Neuronal stem cell (in vitro differentiated cells): Measurements from ENCODE around the gene UBE2J2.

ENCODE experiments used
- DNase-seq: peaks from one replicate; pipeline ENCODE4 v3.0.0-alpha.2; 2013; ENCODE audit warnings: low spot score
- H2AFZ ChIP-seq: one replicate; pipeline ENCODE4 v1.6.1; 2013; ENCODE audit warnings: mild to moderate bottlenecking, low read length, inconsistent platforms
- H2AK5ac ChIP-seq: 2 replicates; pipeline ENCODE4 v1.6.1; 2013; ENCODE audit warnings: low read depth, mild to moderate bottlenecking, inconsistent platforms, low read length, moderate library complexity, mixed read lengths
- H2BK120ac ChIP-seq: 2 replicates; pipeline ENCODE4 v1.6.1; 2013; ENCODE audit warnings: low read depth, mild to moderate bottlenecking, inconsistent platforms, low read length, moderate library complexity, mixed read lengths
- H2BK12ac ChIP-seq: one replicate; pipeline ENCODE4 v1.6.1; 2013; ENCODE audit warnings: low read length, inconsistent platforms
- H2BK15ac ChIP-seq: 2 replicates; pipeline ENCODE4 v1.6.1; 2013; ENCODE audit warnings: mild to moderate bottlenecking, low read length, inconsistent platforms, mixed read lengths
- H2BK5ac ChIP-seq: one replicate; pipeline ENCODE4 v1.6.1; 2013; ENCODE audit warnings: inconsistent platforms, mild to moderate bottlenecking, low read length, moderate library complexity
- H3K14ac ChIP-seq: one replicate; pipeline ENCODE4 v1.6.1; 2013; ENCODE audit warnings: low read length, inconsistent platforms
- H3K18ac ChIP-seq: 2 replicates; pipeline ENCODE4 v1.6.1; 2013; ENCODE audit warnings: low read length, inconsistent platforms
- H3K23ac ChIP-seq: 2 replicates; pipeline ENCODE4 v1.6.1; 2013; ENCODE audit warnings: low read depth, mild to moderate bottlenecking, mixed read lengths, low read length, inconsistent platforms; ENCODE audit not compliant: poor library complexity
- H3K27ac ChIP-seq: replicated peaks from 3 replicates; pipeline ENCODE4 v1.5.1; 2013; ENCODE audit warnings: low read length, inconsistent platforms
- H3K27me3 ChIP-seq, 3 experiments: 2 replicates each; pipeline ENCODE4 v1.6.1; 2013; ENCODE audit warnings: low read length in 3 of 3, mild to moderate bottlenecking in 2 of 3, inconsistent platforms in 1 of 3, low read depth in 1 of 3, mixed read lengths in 1 of 3, moderate library complexity in 1 of 3; ENCODE audit not compliant: control insufficient read depth in 3 of 3, insufficient read depth in 3 of 3
- H3K36me3 ChIP-seq, 2 donors: replicated peaks in 1 of 2; 2 replicates each; pipeline ENCODE4 v1.6.1; 2013; ENCODE audit warnings: low read length in 2 of 2; ENCODE audit not compliant: control insufficient read depth in 2 of 2, insufficient read depth in 2 of 2
- H3K4ac ChIP-seq: 2 replicates; pipeline ENCODE4 v1.6.1; 2013; ENCODE audit warnings: inconsistent platforms, mild to moderate bottlenecking, low read length, moderate library complexity
- H3K4me1 ChIP-seq, 2 donors: 1 replicate in 1 of 2; 2 replicates in 1 of 2; pipeline ENCODE4 v1.6.1; 2013; ENCODE audit warnings: low read length in 2 of 2, low read depth in 1 of 2; ENCODE audit not compliant: control insufficient read depth in 2 of 2, insufficient read depth in 1 of 2
- H3K4me2 ChIP-seq: one replicate; pipeline ENCODE4 v1.6.1; 2013; ENCODE audit warnings: mild to moderate bottlenecking, low read length, inconsistent platforms; ENCODE audit not compliant: insufficient read depth, poor library complexity, severe bottlenecking
- H3K4me3 ChIP-seq, 2 donors: 2 replicates each; pipeline ENCODE4 v1.5.1; 2013; ENCODE audit warnings: low read length in 2 of 2, mild to moderate bottlenecking in 2 of 2, inconsistent platforms in 1 of 2, moderate library complexity in 1 of 2
- H3K79me1 ChIP-seq: one replicate; pipeline ENCODE4 v1.6.1; 2013; ENCODE audit warnings: low read depth, mild to moderate bottlenecking, inconsistent platforms, low read length, moderate library complexity
- H3K9ac ChIP-seq: one replicate; pipeline ENCODE4 v1.6.1; 2013; ENCODE audit warnings: mild to moderate bottlenecking, low read depth, low read length, inconsistent platforms; ENCODE audit not compliant: poor library complexity
- H3K9me3 ChIP-seq, 2 donors: replicated peaks in 1 of 2; 2 replicates each; pipeline versions ENCODE3 to v1.6.1; 2013; ENCODE audit warnings: low read length in 2 of 2, mild to moderate bottlenecking in 2 of 2, inconsistent platforms in 1 of 2, low read depth in 1 of 2, mixed read lengths in 1 of 2, moderate library complexity in 1 of 2; ENCODE audit not compliant: control insufficient read depth in 2 of 2, insufficient read depth in 1 of 2
- H4K8ac ChIP-seq: one replicate; pipeline ENCODE4 v1.6.1; 2013; ENCODE audit warnings: low read depth, mild to moderate bottlenecking, inconsistent platforms, low read length, moderate library complexity
- H4K91ac ChIP-seq: one replicate; pipeline ENCODE4 v1.6.1; 2013; ENCODE audit warnings: low read length, low read depth, mild to moderate bottlenecking, inconsistent platforms; ENCODE audit not compliant: poor library complexity
- WGBS, 2 donors: extraction: QIAGEN DNeasy Blood & Tissue Kit; methylation state at CpG; one replicate each; pipeline ENCODE4 v1.1.7; 2013; ENCODE audit warnings: missing lambda C conversion rate in 2 of 2, mixed read lengths in 1 of 2; ENCODE audit not compliant: insufficient read length in 2 of 2, insufficient replicate concordance in 1 of 2; ENCODE audit errors: extremely low coverage in 2 of 2; 5-methylcytosine and 5-hydroxymethylcytosine counted together

The UBE2J2 gene

DNA sequence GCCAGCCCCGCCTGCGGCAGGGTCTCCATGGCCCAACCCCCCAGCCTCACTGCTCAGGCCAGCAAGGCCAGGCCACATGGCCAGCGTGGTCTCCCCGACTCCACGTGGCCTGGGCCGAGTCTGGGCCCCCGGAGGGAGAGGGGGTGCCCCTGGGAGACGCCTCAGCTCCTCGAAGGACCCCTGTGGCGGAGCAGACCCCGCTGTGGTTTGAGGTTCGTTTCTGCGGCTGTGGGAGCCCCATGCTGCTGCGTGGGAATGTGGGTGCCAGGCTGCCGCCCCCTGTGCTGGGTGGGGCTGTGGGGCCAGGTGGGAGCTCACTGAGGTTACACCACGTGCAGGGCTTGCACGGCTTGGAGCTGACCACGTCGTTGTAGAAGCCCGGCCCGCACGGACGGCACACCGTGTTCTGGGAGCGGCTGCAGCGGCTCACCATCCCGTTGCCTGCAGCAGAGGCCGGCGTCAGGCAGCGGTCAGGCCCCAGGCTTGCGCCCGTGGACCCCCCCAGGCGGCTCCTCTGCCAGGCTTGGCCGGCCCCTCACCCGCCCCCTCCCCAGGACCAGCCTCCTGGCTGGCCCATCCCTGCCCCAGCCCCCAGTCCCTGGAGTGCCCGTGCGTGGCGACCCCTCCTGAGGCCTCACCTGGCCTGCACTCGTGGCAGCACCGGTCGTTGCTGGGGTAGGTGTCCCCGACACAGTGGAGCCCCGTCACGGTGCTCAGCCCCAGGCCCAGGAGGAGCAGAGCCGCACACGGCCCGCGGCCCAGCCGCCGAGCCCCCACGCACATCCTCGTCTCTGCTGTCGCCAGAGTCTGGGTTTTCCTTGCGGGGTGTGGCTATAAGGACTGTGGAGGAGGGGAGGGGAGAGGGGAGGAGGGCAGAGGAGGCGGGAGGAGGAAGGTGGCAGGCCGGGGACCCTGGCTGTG is 60.0 kb downstream of the UBE2J2 start, which contains the start of gene TNFRSF4:
TSS of gene TNFRSF4 (minus strand) at position 809 of the 921 bp plus-strand sequence. CDS start at position 783, 26 bp downstream.
- Histone ChIP-seq H3K36me3 (peaks cover 7 to 28% of the 10 kb centered on the region in 2 donors), H3K4me1 (no peaks in the 10 kb centered on the region), H3K27me3 (peaks cover 0 to 3% (median 0%) of the 10 kb centered on the region in 3 experiments), H3K9me3 (no peaks in the 10 kb centered on the region), H2AFZ (no peak within 1 kb of the TSS), H4K8ac (no peak within 1 kb of the TSS), H2AK5ac (peak within 1 kb of the TSS; percentile 94), H3K4ac (no peak within 1 kb of the TSS), H2BK120ac (no peak within 1 kb of the TSS), H3K9ac (no peak within 1 kb of the TSS), H2BK15ac (peak within 1 kb of the TSS; percentile 49), H3K18ac (peak within 1 kb of the TSS; percentile 71), H3K14ac (peak within 1 kb of the TSS; percentile 31), H3K4me2 (no peak within 1 kb of the TSS), H3K4me3 (no peak within 1 kb of the TSS), H3K23ac (peak within 1 kb of the TSS; percentile 73), H3K79me1 (peaks cover 1% of the 10 kb centered on the region), H2BK5ac (peak within 1 kb of the TSS; percentile 75), H3K27ac (no peak within 1 kb of the TSS), H2BK12ac (peak within 1 kb of the TSS; percentile 41), H4K91ac (no peak within 1 kb of the TSS)
- no CpG with 5 or more reads among the region's 56 CpGs for WGBS, 2 donors
- DNase-seq = no peak

DNA sequence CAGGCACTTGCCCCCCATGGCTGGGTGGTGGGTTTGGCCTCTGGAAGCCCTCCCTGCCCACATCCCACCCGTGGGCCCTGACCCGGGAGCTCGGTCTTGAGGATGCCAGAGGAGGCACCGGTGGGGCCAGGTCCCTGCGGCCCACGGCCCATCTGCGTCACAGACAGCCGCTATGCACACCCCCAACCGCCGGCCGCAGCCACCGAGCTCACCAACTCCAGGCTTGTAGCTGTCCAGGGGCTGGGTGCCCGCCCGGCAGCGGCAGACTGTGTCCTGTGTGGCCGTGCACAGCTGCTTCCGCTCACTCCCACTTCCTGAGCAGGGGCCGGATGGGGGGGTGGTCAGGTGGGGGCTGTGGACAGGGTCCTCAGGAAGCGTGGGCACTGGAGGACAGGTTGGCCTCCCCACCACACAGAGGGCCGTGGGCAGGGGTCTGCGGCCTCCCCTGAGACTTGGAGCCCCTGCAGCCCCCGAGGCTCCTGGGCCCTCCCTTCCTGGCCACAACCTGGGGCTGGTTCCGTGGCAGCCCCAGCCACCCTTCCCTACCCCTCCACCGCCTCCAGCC is 60.8 kb downstream of the UBE2J2 start:
- Histone ChIP-seq H2AK5ac (peak overlapping the region; percentile 94), H2BK12ac (peak overlapping the region; percentile 58), H3K9ac (no peak overlapping the region), H3K18ac (peak overlapping the region; percentile 48), H3K79me1 (peaks cover 1% of the 10 kb centered on the region), H2AFZ (no peak overlapping the region), H3K23ac (peak overlapping the region; percentile 73), H3K36me3 (peaks cover under 1 to 21% of the 10 kb centered on the region in 2 donors), H2BK15ac (no peak overlapping the region), H3K14ac (no peak overlapping the region), H2BK5ac (peak overlapping the region; percentile 75), H4K8ac (no peak overlapping the region), H3K4me2 (no peak overlapping the region), H3K27ac (no peak overlapping the region), H3K4ac (peak overlapping the region; percentile 5), H3K9me3 (no peaks in the 10 kb centered on the region), H3K4me3 (no peak overlapping the region), H3K4me1 (peaks cover 0 to 5% of the 10 kb centered on the region in 2 donors), H2BK120ac (no peak overlapping the region), H3K27me3 (peaks cover 0 to 3% (median 0%) of the 10 kb centered on the region in 3 experiments), H4K91ac (no peak overlapping the region)
- DNase-seq = no peak
- WGBS, 2 donors = no CpG with 5 or more reads among the region's 24 CpGs

DNA sequence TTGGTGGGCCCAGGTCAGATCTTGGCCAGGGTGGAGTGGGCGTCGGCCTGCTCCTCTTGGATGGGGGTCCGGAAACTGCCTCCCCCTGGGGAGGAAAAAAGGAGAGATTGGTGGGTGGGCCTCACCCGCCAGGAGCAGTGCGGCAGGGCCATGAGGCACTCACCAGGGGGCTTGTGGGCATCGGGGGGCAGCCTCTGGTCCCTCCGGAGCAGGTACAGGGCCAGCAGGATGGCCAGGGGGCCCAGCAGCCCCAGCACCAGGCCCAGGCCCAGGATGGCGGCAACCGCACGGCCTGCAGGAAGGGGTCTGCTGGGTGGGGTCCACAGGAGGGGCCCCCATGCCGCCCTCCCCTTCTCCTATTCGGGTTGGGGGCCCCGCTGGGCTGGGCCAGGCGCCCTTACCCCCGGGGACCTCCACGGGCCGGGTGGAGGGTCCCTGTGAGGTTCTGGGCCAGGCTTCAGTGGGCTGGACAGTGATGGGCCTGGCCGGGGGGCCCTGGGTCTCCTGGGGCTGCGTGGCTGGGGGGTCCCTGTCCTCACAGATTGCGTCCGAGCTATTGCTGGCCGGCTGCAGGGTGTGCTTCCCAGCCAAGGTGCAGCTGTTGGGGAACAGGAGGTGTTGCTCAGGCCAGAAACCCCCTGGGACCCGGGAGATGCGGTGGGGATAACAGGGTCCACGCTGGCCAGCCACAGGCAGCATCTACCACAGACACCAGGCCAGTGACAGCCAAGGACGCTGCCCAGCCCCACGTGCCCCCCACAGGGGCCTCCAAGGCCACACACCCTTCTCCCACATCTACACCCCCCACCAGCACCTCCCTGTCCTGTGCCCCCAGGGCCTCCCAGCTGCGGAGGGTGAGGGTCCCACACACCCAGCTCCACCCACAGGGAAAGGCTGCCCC is 61.9 kb downstream of the UBE2J2 start:
- H3K14ac ChIP-seq = peak overlapping the region; percentile 71
- no peak overlapping the region for H2AFZ ChIP-seq
- peak overlapping the region; percentile 75 for H2AK5ac ChIP-seq
- H2BK12ac ChIP-seq = peak overlapping the region; percentile 73
- H3K4me3 ChIP-seq = no peak overlapping the region
- H4K8ac ChIP-seq = no peak overlapping the region
- peak overlapping the region; percentile 38 for H3K18ac ChIP-seq
- no peak overlapping the region for H2BK15ac ChIP-seq
- no peak overlapping the region for H3K27ac ChIP-seq
- H2BK120ac ChIP-seq = no peak overlapping the region
- peaks cover 1% of the 10 kb centered on the region for H3K79me1 ChIP-seq
- H3K23ac ChIP-seq = peak overlapping the region; percentile 65
- no peak overlapping the region for H3K4ac ChIP-seq
- peak overlapping the region; percentile 60 for H3K9ac ChIP-seq
- peaks cover 0 to 9% (median 5%) of the 10 kb centered on the region in 3 experiments for H3K27me3 ChIP-seq
- peaks cover 0 to 12% of the 10 kb centered on the region in 2 donors for H3K36me3 ChIP-seq
- H4K91ac ChIP-seq = no peak overlapping the region
- H3K4me1 ChIP-seq = peaks cover 0 to 5% of the 10 kb centered on the region in 2 donors
- no CpG with 5 or more reads among the region's 28 CpGs for WGBS, 2 donors
- no peak overlapping the region for H2BK5ac ChIP-seq
- no peak for DNase-seq
- H3K9me3 ChIP-seq = no peaks in the 10 kb centered on the region
- no peak overlapping the region for H3K4me2 ChIP-seq
